ENCODE measurements around the gene EPB41L4B.

Gene EPB41L4B

GRCh38 chr9:109248133-109248581, 72.7 kb downstream of the EPB41L4B start:
- no peak for DNase-seq (ENCODE audit: insufficient read length)
- TF ChIP-seq POLR2A (IDR thresholded peaks at IDR 0.05; ENCODE audit: low read depth, low read length), result no peak
- no peak for TF ChIP-seq TAF1 (IDR thresholded peaks at IDR 0.05; ENCODE audit: borderline replicate concordance, low read depth, low read length)
- no peak for TF ChIP-seq POLR2AphosphoS5 (IDR thresholded peaks at IDR 0.05; ENCODE audit: low read depth, low read length)
- FAIRE-seq, result no peak

GRCh38 chr9:109247228-109247627, 73.6 kb downstream of the EPB41L4B start:
- FAIRE-seq (no peak), DNase-seq (ENCODE audit: insufficient read length) (no peak)
- TF ChIP-seq POLR2A (IDR thresholded peaks at IDR 0.05; ENCODE audit: low read depth, low read length) (no peak), TAF1 (IDR thresholded peaks at IDR 0.05; ENCODE audit: borderline replicate concordance, low read depth, low read length) (no peak), POLR2AphosphoS5 (IDR thresholded peaks at IDR 0.05; ENCODE audit: low read depth, low read length) (no peak)

- no peak for FAIRE-seq
- TF ChIP-seq POLR2A (IDR thresholded peaks at IDR 0.05; ENCODE audit: low read depth, low read length) (no peak), TAF1 (IDR thresholded peaks at IDR 0.05; ENCODE audit: borderline replicate concordance, low read depth, low read length) (no peak), POLR2AphosphoS5 (IDR thresholded peaks at IDR 0.05; ENCODE audit: low read depth, low read length) (no peak)
- DNase-seq (ENCODE audit: insufficient read length), result no peak
Observed at GRCh38 chr9:109246533-109246932, 74.3 kb downstream of the EPB41L4B start.

GRCh38 chr9:109245310-109245897, 75.5 kb downstream of the EPB41L4B start:
- FAIRE-seq (no peak), DNase-seq (ENCODE audit: insufficient read length) (no peak)
- TF ChIP-seq POLR2AphosphoS5 (IDR thresholded peaks at IDR 0.05; ENCODE audit: low read depth, low read length) (no peak), TAF1 (IDR thresholded peaks at IDR 0.05; ENCODE audit: borderline replicate concordance, low read depth, low read length) (no peak), POLR2A (IDR thresholded peaks at IDR 0.05; ENCODE audit: low read depth, low read length) (no peak)

GRCh38 chr9:109244179-109245132, 76.4 kb downstream of the EPB41L4B start:
- DNase-seq (ENCODE audit: insufficient read length) (peak; percentile 33), FAIRE-seq (peak; percentile 89)
- no peak for TF ChIP-seq TAF1 (IDR thresholded peaks at IDR 0.05; ENCODE audit: borderline replicate concordance, low read depth, low read length)
- TF ChIP-seq POLR2AphosphoS5 (IDR thresholded peaks at IDR 0.05; ENCODE audit: low read depth, low read length), result no peak
- TF ChIP-seq POLR2A (IDR thresholded peaks at IDR 0.05; ENCODE audit: low read depth, low read length), result no peak

- TF ChIP-seq POLR2A (IDR thresholded peaks at IDR 0.05; ENCODE audit: low read depth, low read length) (no peak), TAF1 (IDR thresholded peaks at IDR 0.05; ENCODE audit: borderline replicate concordance, low read depth, low read length) (no peak), POLR2AphosphoS5 (IDR thresholded peaks at IDR 0.05; ENCODE audit: low read depth, low read length) (no peak)
- FAIRE-seq, result no peak
- no peak for DNase-seq (ENCODE audit: insufficient read length)
Observed at GRCh38 chr9:109242741-109243140, 78.1 kb downstream of the EPB41L4B start.

GRCh38 chr9:109242014-109242413, 78.8 kb downstream of the EPB41L4B start:
- TF ChIP-seq POLR2AphosphoS5 (IDR thresholded peaks at IDR 0.05; ENCODE audit: low read depth, low read length) (no peak), POLR2A (IDR thresholded peaks at IDR 0.05; ENCODE audit: low read depth, low read length) (no peak), TAF1 (IDR thresholded peaks at IDR 0.05; ENCODE audit: borderline replicate concordance, low read depth, low read length) (no peak)
- no peak for FAIRE-seq

GRCh38 chr9:109241207-109241606, 79.7 kb downstream of the EPB41L4B start:
- no peak for FAIRE-seq
- TF ChIP-seq TAF1 (IDR thresholded peaks at IDR 0.05; ENCODE audit: borderline replicate concordance, low read depth, low read length) (no peak), POLR2A (IDR thresholded peaks at IDR 0.05; ENCODE audit: low read depth, low read length) (no peak), POLR2AphosphoS5 (IDR thresholded peaks at IDR 0.05; ENCODE audit: low read depth, low read length) (no peak)
- DNase-seq (ENCODE audit: insufficient read length), result no peak

More at GRCh38 chr9:109242014-109242413, 78.8 kb downstream of the EPB41L4B start:
- DNase-seq (ENCODE audit: insufficient read length), result no peak

- DNase-seq (ENCODE audit: insufficient read length) (no peak), FAIRE-seq (no peak)
- TF ChIP-seq TAF1 (IDR thresholded peaks at IDR 0.05; ENCODE audit: borderline replicate concordance, low read depth, low read length) (no peak), POLR2AphosphoS5 (IDR thresholded peaks at IDR 0.05; ENCODE audit: low read depth, low read length) (no peak), POLR2A (IDR thresholded peaks at IDR 0.05; ENCODE audit: low read depth, low read length) (no peak)
Observed at GRCh38 chr9:109239240-109239639, 81.6 kb downstream of the EPB41L4B start.

GRCh38 chr9:109238655-109239054, 82.2 kb downstream of the EPB41L4B start:
- no peak for FAIRE-seq
- TF ChIP-seq POLR2AphosphoS5 (IDR thresholded peaks at IDR 0.05; ENCODE audit: low read depth, low read length), result no peak
- TF ChIP-seq POLR2A (IDR thresholded peaks at IDR 0.05; ENCODE audit: low read depth, low read length), result no peak
- no peak for TF ChIP-seq TAF1 (IDR thresholded peaks at IDR 0.05; ENCODE audit: borderline replicate concordance, low read depth, low read length)
- DNase-seq (ENCODE audit: insufficient read length), result no peak

GRCh38 chr9:109238125-109238524, 82.7 kb downstream of the EPB41L4B start:
- DNase-seq (ENCODE audit: insufficient read length), result no peak
- FAIRE-seq, result no peak
- TF ChIP-seq POLR2AphosphoS5 (IDR thresholded peaks at IDR 0.05; ENCODE audit: low read depth, low read length) (no peak), TAF1 (IDR thresholded peaks at IDR 0.05; ENCODE audit: borderline replicate concordance, low read depth, low read length) (no peak), POLR2A (IDR thresholded peaks at IDR 0.05; ENCODE audit: low read depth, low read length) (no peak)
